Measurements from ENCODE around the gene EIF4A2. TPM values are rescaled to one million over a fixed set of nuclear protein-coding genes. Genes with fewer than 3 reads are reported as not detected.

The EIF4A2 gene
- total RNA-seq, 1 experiment from 2014 or later, result 398 TPM

DNA sequence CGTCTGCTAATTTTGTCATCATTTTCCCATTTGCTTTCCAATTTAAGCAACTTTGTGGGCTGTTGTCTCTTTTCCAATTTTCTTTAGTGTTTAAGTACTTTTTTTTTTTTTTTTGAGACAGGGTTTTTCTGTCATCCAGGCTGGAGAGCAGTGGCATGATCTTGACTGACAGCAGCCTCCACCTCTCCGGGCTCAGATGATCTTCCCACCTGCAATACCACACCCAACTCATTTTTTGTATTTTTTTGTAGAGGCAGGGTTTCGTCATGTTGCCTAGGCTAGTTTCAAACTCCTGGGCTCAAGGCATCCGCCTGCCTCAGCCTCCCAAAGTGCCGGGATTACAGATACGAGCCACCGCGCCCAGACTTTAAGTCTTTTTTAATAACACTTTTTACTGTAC is 26.2 kb upstream of the EIF4A2 start:
- no peaks in the 10 kb centered on the region for H3K36me3 ChIP-seq (ENCODE audit: control insufficient read depth in 1 of 2, insufficient read depth in 2 of 2, low read length in 2 of 2)
- ATAC-seq, result no peak
- no peak overlapping the region for H2AFZ ChIP-seq (ENCODE audit: low read depth, low read length, poor library complexity, severe bottlenecking)
- no peaks in the 10 kb centered on the region for H3K9me2 ChIP-seq (ENCODE audit: insufficient read depth)
- peaks cover 0 to 44% of the 10 kb centered on the region in 2 experiments; a peak in 2 of 4 replicates for H3K4me1 ChIP-seq (ENCODE audit: control insufficient read depth in 1 of 2, insufficient read depth in 2 of 2, low read length in 2 of 2)
- ChIA-PET CTCF (no interaction called here), RAD21 (ENCODE audit: low non-redundant PET in 1 of 2, low total read pairs in 2 of 2, uncharacterized antibody in 2 of 2, unreplicated experiment in 2 of 2) (no interaction called here), POLR2A (no interaction called here)
- no peak overlapping the region for H3K9ac ChIP-seq (ENCODE audit: low read length)
- no TSS peak for BruUV-seq (replicated peaks)
- H3K79me2 ChIP-seq (ENCODE audit: insufficient read depth, low read length), result no peaks in the 10 kb centered on the region
- H3K27me3 ChIP-seq (ENCODE audit: insufficient read depth, low read length), result no peaks in the 10 kb centered on the region
- no peak overlapping the region for H3K27ac ChIP-seq (ENCODE audit: low read depth, low read length)
- no peak overlapping the region for H3K4me2 ChIP-seq (ENCODE audit: low read length)
- DNase-seq (ENCODE audit: low read depth, low spot score), result no peak
- no peaks in the 10 kb centered on the region for H3K9me3 ChIP-seq (ENCODE audit: control insufficient read depth in 1 of 2, insufficient read depth in 1 of 2, low read depth in 1 of 2, low read length in 2 of 2)
- intact Hi-C loops (cut with micrococcal nuclease), result no loop called here
- TF ChIP-seq SRF (IDR thresholded peaks at IDR 0.05; ENCODE audit: low read depth) (no peak), ZFX (IDR thresholded peaks at IDR 0.05) (no peak), EGR1 (IDR thresholded peaks at IDR 0.05; ENCODE audit: low read depth) (no peak), YY1 (IDR thresholded peaks at IDR 0.05; ENCODE audit: extremely low read depth, insufficient replicate concordance, low read depth, low read length) (no peak), POLR2AphosphoS5 (IDR thresholded peaks at IDR 0.05; ENCODE audit: low read depth, low read length) (no peak), ELF1 (IDR thresholded peaks at IDR 0.05; ENCODE audit: borderline replicate concordance, low read depth) (no peak), JUND (IDR thresholded peaks at IDR 0.05) (no peak), CEBPB (IDR thresholded peaks at IDR 0.05; ENCODE audit: low read depth) (no peak), CBX3 (IDR thresholded peaks at IDR 0.05; ENCODE audit: low read depth) (no peak), CTCF (IDR thresholded peaks at IDR 0.05 in 2 of 3, conservative IDR thresholded peaks at IDR 0.05 in 1 of 3; ENCODE audit: borderline replicate concordance in 1 of 3, insufficient read depth in 1 of 3, low read depth in 2 of 3, low read length in 2 of 3) (no peak), FOSL1 (IDR thresholded peaks at IDR 0.05; ENCODE audit: low read depth) (no peak), EZH2phosphoT487 (IDR thresholded peaks at IDR 0.05; ENCODE audit: borderline replicate concordance) (no peak), MAX (IDR thresholded peaks at IDR 0.05) (no peak), SIN3A (IDR thresholded peaks at IDR 0.05; ENCODE audit: low read depth) (no peak)
- TF ChIP-seq, protein P1, sequence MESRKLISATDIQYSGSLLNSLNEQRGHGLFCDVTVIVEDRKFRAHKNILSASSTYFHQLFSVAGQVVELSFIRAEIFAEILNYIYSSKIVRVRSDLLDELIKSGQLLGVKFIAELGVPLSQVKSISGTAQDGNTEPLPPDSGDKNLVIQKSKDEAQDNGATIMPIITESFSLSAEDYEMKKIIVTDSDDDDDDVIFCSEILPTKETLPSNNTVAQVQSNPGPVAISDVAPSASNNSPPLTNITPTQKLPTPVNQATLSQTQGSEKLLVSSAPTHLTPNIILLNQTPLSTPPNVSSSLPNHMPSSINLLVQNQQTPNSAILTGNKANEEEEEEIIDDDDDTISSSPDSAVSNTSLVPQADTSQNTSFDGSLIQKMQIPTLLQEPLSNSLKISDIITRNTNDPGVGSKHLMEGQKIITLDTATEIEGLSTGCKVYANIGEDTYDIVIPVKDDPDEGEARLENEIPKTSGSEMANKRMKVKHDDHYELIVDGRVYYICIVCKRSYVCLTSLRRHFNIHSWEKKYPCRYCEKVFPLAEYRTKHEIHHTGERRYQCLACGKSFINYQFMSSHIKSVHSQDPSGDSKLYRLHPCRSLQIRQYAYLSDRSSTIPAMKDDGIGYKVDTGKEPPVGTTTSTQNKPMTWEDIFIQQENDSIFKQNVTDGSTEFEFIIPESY (IDR thresholded peaks at IDR 0.05; ENCODE audit: extremely low read depth, insufficient replicate concordance, low read length), result no peak
- TF ChIP-seq, protein P2, sequence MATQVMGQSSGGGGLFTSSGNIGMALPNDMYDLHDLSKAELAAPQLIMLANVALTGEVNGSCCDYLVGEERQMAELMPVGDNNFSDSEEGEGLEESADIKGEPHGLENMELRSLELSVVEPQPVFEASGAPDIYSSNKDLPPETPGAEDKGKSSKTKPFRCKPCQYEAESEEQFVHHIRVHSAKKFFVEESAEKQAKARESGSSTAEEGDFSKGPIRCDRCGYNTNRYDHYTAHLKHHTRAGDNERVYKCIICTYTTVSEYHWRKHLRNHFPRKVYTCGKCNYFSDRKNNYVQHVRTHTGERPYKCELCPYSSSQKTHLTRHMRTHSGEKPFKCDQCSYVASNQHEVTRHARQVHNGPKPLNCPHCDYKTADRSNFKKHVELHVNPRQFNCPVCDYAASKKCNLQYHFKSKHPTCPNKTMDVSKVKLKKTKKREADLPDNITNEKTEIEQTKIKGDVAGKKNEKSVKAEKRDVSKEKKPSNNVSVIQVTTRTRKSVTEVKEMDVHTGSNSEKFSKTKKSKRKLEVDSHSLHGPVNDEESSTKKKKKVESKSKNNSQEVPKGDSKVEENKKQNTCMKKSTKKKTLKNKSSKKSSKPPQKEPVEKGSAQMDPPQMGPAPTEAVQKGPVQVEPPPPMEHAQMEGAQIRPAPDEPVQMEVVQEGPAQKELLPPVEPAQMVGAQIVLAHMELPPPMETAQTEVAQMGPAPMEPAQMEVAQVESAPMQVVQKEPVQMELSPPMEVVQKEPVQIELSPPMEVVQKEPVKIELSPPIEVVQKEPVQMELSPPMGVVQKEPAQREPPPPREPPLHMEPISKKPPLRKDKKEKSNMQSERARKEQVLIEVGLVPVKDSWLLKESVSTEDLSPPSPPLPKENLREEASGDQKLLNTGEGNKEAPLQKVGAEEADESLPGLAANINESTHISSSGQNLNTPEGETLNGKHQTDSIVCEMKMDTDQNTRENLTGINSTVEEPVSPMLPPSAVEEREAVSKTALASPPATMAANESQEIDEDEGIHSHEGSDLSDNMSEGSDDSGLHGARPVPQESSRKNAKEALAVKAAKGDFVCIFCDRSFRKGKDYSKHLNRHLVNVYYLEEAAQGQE (IDR thresholded peaks at IDR 0.05; ENCODE audit: low read depth), result no peak
- no peak overlapping the region for H3K4me3 ChIP-seq (replicated peaks in 1 of 2; ENCODE audit: low read depth in 1 of 2, low read length in 2 of 2)
- no peaks in the 10 kb centered on the region for H4K20me1 ChIP-seq (ENCODE audit: insufficient read depth)
